Hematopoietic multipotent progenitor cell (in vitro differentiated cells): Measurements from ENCODE around the gene PSORS1C1. TPM values are rescaled to one million over a fixed set of nuclear protein-coding genes. Genes with fewer than 3 reads are reported as not detected.
"Not testable (repeated sequence)": the region's sequence is repeated elsewhere in the genome, so short reads cannot be mapped to it uniquely, and the experiment has no call there.

Source experiments
- DNase-seq, 3 donors: peaks; one replicate each; pipeline ENCODE4 v3.0.0-alpha.2; 2011 to 2015; ENCODE audit warnings: low read depth in 2 of 3, low spot score in 2 of 3
- total RNA-seq: library from RNA; depleted of rRNA; stranded (reverse); fragments of >200 nt; gene quantifications from one replicate; pipeline ENCODE4 v1.2.3, GENCODE V29; 2012

PSORS1C1 gene, protein sequence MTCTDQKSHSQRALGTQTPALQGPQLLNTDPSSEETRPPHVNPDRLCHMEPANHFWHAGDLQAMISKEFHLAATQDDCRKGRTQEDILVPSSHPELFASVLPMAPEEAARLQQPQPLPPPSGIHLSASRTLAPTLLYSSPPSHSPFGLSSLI
- 0.27 TPM for total RNA-seq

DNA sequence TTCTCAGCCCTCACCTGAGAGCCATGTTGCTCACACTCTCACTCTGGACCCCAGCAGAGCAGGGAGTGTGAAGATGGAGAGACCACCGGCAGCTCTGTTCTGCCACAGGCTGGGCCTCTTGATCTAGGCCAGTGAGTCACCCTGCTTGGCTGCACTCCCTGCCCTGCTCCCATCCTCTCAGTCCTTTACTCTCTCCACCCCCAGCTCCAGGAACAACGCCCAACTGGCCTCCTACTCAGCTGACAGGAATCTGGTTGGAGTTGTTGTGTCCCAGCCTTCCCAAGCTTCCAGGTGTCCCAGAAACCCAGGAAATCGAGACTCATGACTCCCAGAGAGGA lies at the start of gene PSORS1C1:
PSORS1C1 (plus strand) TSS at position 260 of the 338 bp plus-strand sequence. CDS start 14,833 bp downstream, outside the sequence.
- no peak for DNase-seq

DNA sequence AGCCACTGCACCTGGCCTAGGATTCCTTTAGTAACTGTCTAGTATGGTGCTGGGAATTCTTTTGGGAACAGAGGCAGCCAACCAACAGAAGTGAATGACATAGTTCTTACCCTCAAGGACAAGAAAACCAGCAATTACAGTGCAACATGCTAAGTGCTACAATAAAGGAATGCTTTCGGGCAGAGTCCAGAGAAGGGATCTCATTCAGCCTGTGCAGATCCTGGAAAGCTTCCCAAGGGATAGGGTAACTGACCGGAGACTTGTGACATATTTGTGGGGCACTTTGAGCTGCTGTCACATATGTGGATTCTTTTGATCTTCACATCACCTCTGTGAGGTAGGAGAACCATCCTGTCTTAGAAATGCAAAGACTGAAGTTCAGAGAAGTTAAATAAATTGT lies 49.0 kb upstream of the PSORS1C1 start:
- no peak for DNase-seq

DNA sequence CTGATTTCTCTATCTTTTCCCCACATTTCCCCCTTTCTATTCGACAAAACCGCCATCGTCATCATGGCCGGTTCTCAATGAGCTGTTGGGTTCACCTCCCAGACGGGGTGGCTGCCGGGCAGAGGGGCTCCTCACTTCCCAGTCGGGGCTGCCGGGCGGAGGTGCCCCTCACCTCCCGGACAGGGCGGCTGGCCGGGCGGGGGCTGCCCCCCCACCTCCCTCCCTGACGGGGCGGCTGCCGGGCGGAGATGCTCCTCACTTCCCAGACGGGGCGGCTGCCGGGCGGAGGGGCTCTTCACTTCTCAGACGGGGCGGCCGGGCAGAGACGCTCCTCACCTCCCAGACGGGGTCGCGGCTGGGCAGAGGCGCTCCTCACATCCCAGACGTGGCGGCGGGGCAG lies 47.6 kb upstream of the PSORS1C1 start:
- DNase-seq: not testable (repeated sequence)

DNA sequence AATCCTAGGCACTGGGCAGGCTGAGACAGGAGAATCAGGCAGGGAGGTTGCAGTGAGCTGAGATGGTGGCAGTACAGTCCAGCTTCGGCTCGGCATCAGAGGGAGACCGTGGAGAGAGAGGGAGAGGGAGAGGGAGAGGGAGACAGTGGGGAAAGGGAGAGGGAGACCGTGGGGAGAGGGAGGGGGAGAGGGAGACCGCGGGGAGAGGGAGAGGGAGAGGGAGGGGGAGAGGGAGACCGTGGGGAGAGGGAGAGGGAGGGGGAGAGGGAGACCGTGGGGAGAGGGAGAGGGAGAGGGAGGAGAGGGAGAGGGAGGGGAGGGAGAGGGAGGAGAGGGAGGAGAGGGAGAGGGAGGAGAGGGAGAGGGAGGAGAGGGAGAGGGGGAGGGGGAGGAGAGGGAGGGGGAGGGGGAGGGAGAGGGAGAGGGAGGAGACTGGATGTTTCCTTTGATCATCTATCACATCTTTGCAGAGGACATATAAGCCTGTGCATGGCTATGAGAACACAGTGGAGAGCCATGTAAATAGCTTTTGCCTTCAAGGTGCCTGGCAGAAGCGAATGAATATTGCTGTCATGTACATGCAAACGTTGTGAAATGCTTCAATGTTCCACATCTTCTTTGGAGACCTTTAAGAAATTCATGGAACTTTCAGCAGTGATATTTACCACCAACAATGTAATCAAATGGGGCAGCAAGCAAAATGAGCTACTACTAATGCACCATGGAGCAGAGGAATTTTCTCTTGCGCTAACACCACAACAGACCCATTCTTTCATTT lies 46.5 kb upstream of the PSORS1C1 start:
- DNase-seq: not testable (repeated sequence)

DNA sequence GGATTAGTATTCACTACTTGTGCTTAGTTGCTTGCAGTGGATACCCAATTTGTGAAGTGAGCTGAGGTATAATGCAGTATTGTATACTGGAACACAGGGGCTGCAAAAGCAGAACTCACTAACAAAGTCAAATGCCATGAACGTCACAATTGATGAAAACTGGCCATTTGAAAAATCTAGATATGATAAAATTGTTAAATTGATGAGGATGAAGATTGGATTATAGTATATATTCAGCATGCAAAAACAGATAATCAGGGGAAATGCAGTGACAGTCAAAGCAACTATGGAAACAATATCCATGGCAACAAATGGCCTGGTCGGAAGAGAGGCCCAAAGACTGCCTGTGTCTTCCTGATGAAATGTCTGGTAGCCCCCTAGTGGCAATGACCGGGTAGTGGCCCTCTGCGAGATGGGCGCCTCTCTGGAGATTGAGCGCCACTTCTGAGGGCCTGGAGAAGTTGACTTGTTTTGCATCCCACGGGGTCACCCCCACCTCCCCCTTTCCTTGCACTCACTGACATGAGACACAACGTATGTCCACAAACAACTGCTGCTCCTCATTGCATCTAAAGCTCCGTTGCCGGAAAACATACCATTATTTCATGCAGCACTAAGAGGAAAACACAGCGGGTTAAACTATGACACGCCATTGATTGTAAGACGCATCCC lies 45.8 kb upstream of the PSORS1C1 start:
- DNase-seq: peak in 2 of 3 donors; percentile 71 to 79

DNA sequence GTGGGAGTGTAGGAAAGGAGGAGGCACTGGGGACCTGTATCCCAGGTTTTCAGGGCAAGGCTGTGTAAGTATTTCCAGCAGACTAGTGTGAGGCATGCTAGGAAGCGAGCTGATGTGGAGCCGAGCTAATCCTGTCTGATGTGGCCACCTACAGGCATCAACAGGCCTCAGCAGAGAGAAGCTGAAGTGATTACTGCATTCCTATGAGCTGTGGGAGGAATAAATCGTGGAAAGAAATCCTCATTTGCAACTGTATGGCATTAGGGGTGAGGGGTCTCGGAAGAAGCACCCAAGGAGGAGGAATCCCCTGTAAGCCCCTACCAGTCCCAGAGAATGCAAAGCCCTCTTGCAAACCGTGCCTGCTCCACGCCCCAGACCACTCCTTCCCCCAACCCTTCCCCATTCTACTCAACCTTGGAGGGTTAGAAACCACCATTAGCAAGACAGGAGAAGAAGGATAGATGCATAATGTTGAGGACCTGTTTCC lies 43.8 kb upstream of the PSORS1C1 start:
- peak in 1 of 3 donors; percentile 41 for DNase-seq

DNA sequence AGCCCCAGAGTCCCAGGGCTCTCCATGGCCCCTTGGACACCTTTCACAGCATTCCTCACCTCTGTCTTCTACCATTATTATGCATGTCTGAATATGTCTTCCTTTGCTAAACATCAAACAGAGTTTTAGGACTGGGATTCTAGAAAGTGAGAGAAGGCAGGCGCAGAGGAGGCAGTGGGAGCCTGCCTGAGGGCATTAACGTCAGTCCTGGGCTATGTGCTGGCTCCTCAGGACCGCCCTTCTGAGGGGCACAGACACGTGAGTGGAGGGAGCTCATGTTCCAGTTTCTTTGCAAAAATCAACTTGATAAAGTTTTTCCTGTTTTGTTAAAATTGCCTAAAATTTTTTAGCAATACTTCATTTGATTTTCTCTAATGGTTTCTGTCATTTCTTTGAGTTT lies 40.2 kb upstream of the PSORS1C1 start:
- DNase-seq: no peak

DNA sequence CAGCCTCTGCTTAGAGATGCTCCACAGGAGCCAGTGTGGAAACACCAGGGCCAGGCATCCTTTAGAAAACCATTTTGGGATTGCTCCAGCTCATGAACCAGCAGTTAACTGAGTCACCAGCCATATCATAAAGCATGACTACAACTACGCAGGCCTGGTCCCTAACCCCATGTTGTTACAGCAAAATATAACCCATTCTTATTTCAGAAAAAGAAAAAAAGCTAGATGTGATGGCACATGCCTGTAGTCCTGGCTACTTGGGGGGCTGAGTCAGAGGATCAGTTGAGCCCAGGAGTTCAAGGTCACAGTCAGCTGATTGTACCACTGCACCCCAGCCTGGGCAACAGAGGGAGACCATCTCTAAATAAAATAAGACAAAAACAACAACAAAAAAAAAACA lies 39.1 kb upstream of the PSORS1C1 start:
- no peak for DNase-seq

DNA sequence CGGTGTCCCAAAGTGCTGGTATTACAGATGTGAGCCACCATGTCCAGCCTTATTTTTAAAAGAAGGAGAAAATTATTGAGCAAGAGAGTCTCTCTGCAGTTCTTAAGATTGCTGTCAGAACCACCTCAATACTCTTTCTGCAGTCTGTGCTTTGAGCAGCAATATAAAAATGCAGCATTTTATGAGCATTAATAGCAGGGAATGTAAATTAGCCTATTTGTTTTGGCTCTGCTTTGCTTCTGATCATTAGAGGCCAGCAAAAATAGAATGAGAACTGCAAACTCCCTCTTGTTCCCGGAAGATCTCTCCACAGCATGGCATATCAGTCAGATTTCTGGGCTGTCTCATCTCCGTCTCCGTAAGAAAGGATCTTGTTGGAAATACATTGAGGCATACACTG lies 38.0 kb upstream of the PSORS1C1 start:
- DNase-seq: no peak

DNA sequence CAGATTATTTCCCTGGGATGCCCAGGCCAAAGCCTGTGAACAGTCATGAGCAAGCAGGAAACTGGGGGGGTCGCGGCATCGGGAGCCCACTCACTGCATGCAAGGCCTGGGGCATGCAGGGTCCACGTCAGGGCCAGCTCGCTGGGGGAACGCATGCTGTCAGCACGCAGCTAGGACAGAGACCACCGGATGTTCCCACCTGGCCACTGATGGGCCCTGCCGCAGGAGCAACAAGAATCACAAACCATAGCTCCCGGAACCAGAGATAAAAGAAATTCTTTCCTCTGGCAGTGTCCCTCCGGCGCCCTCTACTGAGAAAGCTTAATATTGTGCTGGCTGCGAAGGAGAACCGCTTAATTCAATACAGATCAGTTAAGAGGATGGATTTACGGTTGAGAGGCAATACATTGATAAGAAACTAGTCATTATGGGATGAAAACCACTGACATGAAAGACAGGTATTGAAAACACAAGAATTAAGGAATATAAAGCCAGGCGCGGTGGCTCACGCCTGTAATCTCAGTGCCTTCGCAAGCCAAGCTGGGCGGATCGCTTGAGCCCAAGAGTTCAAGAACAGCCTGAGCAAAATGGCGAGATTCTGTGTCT lies 34.8 kb upstream of the PSORS1C1 start:
- peak; percentile 34 to 79 (median 65) for DNase-seq

DNA sequence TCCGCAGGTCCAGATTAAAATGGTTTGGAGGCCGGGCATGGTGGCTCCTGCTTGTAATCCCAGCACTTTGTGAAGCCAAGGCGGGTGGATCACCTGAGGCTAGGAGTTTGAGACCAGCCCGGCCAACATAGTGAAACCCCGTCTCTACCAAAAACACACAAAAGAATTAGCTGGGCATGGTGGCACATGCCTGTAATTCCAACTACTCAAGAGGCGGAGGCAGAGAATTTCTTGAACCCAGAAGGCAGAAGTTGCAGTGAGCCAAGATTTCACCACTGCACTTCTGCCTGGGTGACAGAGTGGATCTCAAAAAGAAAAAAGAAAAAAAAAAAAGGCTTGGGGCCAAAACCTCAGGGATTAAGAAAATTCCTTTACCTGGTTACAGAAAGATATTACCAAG lies 32.7 kb upstream of the PSORS1C1 start:
- DNase-seq: no peak

DNA sequence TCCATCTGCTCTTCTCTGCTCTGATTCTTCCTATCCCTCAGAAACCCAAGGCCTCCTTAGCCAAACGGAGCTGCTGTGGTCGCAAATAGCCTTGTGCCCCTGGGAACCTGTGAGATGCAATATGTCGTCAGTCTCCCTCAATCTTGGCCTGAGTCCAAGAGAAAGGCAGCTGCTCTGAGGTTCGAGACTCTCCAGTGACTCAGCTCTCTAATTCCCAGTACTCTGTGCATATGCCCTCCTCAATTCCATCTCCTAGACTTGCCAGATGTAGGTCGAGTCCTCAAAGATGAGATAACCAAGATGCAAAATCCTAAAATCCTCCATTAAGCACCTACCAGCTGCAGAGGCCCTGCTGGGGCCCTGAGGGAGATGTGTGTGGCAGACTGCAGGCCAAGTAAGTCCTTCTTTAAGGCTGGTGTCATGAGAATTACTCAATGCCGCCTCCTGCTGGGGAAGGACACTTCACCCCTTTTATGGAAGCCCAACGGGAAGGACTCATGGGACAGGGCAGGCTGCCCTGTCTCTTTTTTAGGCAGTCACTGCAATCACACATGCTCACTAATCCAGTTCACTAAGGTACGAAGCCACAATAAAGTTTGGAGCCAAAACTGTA lies 30.8 kb upstream of the PSORS1C1 start:
- DNase-seq: peak in 1 of 3 donors; percentile 44

DNA sequence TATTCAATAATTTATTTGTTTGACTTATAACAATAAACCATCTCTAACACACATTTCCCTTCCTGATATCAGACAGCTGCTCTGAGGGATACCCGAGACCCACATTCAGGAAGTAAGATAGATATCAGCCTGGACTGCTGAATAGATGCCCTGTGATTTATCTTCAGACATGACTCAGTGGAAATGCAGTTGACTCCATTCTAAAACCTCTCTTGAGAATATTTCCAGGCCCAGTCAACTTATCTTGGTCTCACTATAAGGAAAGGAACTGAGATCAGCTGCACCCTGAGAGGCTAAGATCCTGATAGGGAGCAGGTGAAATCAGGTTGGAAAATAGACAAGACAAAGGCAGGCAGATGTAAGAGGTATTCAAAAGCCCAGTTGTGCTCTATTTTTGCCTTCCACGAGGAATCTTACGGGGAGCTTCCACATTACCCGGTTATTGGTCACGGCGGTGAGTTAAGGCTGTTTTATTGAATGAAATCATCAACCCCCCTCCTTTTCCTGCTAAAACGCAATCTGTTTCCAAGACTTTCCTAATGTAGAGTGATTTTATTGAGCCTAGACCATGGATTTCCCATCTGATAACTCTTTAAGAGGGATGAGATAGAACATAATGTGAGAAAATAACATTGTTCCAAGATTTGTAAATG lies 27.7 kb upstream of the PSORS1C1 start:
- peak in 2 of 3 donors; percentile 47 to 75 for DNase-seq

DNA sequence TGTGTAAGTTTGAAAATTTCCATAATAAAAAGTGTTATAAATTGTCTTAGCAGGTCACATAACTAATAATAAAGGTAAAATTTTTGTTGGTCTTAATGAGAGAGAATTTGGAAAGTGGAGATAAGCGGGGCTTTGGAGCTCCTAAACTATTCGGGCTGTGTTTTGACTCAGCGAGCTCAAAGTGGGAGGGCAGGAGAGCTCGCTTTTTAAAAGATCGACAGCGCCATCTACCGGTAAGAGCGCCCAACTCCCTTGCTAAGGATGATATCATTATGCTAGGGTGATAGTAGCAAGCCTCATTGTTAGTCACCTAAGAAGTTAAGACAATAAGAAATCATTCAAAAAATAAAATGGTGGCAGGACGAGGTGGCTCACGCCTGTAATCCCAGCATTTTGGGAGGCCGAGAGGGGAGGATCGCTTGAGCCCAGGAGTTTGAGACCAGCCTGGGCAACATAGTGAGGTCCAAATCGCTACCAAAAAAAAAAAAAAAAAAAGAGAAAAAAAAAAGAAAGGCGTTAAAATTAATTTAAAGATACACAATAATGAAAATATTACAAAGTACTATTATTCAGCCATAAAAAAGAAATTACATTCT lies 27.0 kb upstream of the PSORS1C1 start:
- DNase-seq: peak; percentile 76 to 92 (median 86)

DNA sequence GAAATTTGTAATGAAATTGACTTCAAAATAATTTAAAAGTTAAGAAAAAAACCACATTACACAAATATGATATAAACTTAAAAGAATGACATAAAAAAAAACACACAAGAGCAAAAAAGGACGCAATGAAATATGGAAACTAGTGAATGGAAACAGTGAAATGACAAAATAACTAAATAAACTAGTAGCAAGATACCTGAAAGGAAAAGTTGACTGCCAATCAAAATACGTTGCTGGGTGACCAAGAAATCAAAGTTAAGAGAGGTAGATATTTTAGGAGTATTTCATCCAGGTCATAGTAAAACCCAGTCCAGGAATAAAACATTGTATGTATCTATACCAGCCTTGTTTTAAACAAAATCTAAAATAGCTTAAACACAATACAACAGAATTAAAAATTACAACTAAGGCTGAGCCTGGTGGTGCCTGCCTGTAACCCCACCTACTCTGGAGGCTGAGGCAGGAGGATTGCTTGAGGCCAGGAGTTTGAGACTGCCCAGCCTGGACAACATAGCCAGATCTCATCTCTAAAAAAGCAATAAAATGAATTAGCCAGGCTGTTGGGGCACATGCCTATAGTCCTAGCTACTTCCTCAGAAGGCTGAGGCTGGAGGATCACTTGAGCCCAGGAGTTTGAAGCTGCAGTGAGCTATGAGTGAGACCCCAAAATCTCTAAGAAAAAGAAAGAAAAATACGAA lies 24.2 kb upstream of the PSORS1C1 start:
- no peak for DNase-seq

DNA sequence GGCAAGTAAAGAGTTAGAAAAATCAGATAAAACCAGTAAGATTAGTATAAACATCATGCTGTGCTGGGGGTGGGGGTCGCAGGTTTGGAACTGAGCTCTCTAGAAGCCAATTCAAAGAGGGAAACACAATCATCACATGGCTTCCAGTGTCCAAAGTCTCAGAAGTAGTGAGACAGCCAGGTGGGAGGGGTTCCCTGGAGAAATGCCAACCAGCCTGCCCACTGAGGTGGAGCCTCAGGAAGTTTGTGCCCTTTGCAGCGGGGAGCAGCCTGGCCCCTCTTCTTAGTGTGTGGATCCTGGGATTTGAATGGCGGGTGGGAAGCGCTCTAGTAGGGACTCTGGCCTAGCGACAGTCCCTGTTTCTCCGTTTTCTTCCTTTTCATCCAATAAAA lies 23.6 kb upstream of the PSORS1C1 start:
- no peak for DNase-seq

DNA sequence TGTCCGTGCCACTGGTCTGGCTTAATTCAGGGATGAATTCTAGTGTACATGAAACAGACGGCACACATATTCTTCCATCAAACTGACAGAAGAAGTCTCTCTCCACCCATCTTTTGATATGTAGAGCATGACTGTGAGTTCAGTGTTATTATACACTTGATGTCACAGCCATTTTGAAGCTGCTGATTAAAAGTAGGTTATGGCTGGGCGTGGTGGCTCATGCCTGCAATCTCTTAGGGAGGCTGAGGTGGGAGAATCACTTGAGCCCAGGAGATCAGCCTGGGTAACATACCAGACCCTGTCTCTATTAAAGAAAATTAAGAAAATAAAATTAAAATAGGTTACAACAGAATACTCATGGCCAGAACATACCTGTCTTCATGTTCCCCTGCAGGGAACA lies 22.9 kb upstream of the PSORS1C1 start:
- no peak for DNase-seq

DNA sequence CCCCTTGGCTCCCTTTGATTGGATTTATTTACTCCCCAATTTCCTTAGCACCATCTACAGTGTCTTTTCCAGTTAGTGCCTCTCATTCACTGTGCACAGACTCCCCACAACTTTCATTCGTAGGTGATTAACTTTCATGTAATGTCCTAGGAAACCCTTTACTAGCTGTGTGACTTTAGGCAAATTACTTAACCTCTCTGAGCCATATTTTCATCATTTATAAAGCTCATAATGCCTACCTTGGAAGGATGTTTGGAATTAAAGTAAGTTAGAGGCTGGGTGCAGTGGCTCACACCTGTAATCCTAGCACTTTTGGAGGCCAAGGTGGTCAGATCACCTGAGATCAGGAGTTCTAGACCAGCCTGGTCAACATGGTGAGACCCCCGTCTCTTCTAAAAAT lies 22.4 kb upstream of the PSORS1C1 start:
- DNase-seq: no peak

DNA sequence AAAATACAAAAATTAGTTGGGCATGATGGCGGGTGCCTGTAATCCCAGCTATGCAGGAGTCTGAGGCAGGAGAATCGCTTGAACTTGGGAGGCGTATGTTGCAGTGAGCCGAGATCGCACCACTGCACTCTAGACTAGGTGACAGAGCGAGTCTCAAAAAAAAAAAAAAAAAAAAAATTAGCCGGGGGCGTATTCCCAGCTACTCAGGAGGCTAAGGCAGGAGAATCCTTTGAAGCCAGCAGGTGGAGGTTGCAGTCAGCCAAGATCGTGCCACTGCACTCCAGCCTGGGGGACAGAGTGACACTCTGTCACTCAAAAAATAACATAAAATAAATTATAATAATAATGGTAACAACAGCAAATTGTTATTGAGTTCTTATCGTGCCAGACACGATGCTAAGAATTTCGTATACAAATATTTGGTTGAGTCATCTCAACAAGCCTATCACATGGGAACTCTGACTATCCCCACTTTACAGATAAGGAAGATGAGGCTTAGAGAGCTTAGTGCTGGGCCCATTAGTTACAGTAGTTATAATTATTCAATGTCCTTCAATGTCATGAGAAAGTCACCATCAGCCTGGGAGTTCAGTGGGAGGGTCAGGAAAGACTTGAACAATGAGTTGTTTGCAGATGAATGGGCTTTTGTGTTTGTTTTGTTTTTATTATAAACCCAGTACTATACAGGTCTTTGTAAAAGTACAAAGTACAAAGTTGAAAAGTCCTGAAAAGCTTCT lies 21.7 kb upstream of the PSORS1C1 start:
- no peak for DNase-seq
